ENCODE data around the gene SH3BGRL3. TPM values are rescaled to one million over a fixed set of nuclear protein-coding genes. Genes with fewer than 3 reads are reported as not detected.
"Not testable (repeated sequence)": the region's sequence is repeated elsewhere in the genome, so short reads cannot be mapped to it uniquely, and the experiment has no call there.

The SH3BGRL3 gene
- total and polyA plus RNA-seq, 2 donors: 43.3 to 261 TPM

DNA sequence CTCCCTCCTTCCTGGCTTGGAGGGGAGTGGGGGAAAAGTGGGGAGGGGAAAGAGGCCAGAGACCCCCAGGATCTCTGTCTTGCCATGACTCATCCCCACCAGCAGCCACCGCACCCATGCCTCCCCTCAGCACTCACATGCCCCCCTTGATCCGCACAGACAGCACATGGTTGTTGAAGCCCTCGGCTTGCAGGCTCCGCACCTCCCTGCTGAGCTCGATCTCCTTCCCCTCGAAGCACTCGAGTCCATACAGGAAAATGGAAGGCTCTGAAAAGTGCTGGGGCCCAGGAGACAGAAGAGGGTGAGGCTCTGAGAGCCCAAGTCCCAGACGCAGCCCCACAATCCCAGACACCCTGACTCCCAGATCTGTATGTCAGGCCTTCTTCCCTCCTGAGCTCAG, 48.7 kb downstream of the SH3BGRL3 start:
- H3K4me1 ChIP-seq (ENCODE audit: control insufficient read depth in 2 of 2, insufficient read depth in 2 of 2, low read length in 2 of 2): peaks cover 0 to 6% of the 10 kb centered on the region in 2 donors
- H3K4me3 ChIP-seq (ENCODE audit: low read length in 2 of 2): no peak overlapping the region
- peaks cover 3 to 7% of the 10 kb centered on the region in 2 donors for H3K27me3 ChIP-seq (ENCODE audit: control insufficient read depth in 2 of 2, insufficient read depth in 1 of 2, low read length in 1 of 2)
- H3K36me3 ChIP-seq (ENCODE audit: control insufficient read depth in 2 of 2, insufficient read depth in 2 of 2, low read length in 1 of 2): peaks cover 7 to 10% of the 10 kb centered on the region in 2 donors
- H3K27ac ChIP-seq (ENCODE audit: low read depth in 1 of 2, low read length in 1 of 2): no peak overlapping the region
- no peaks in the 10 kb centered on the region for H3K9me3 ChIP-seq (ENCODE audit: control insufficient read depth in 2 of 2, insufficient read depth in 1 of 2, low read length in 1 of 2)
- no peak for DNase-seq (ENCODE audit: low read depth in 6 of 9, low spot score in 9 of 9)
- 95% methylated on average over 8 of the region's 8 CpGs for WGBS

GRCh38 chr1:26329380-26329779, 49.5 kb downstream of the SH3BGRL3 start:
- H3K36me3 ChIP-seq (ENCODE audit: control insufficient read depth in 2 of 2, insufficient read depth in 2 of 2, low read length in 1 of 2); DNase-seq (ENCODE audit: low read depth in 6 of 9, low spot score in 9 of 9); H3K9me3 ChIP-seq (ENCODE audit: control insufficient read depth in 2 of 2, insufficient read depth in 1 of 2, low read length in 1 of 2); H3K27ac ChIP-seq (ENCODE audit: low read depth in 1 of 2, low read length in 1 of 2); H3K4me3 ChIP-seq (ENCODE audit: low read length in 2 of 2); H3K4me1 ChIP-seq (ENCODE audit: control insufficient read depth in 2 of 2, insufficient read depth in 2 of 2, low read length in 2 of 2): not testable (repeated sequence)
- peaks cover 3 to 13% of the 10 kb centered on the region in 2 donors for H3K27me3 ChIP-seq (ENCODE audit: control insufficient read depth in 2 of 2, insufficient read depth in 1 of 2, low read length in 1 of 2)
- WGBS: 96% methylated on average over 4 of the region's 4 CpGs

DNA sequence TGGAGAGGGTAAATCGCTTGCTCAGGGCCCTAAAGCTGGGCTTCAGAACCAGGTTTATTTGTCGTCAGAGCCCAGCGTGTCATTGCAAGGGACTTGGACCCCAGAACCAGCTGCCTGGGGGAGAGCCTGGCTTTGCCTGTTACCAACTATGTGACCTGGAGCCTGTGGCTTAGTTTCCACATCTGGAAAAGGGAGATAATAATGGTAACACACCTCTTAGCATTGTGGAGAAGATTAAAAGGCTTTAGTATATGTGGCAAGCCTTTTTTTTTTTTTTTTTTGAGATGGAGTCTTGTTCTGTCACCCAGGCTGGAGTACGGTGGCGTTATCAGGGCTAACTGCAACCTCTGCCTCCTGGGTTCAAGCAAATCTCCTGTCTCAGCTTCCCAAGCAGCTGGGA, 50.4 kb downstream of the SH3BGRL3 start:
- no peaks in the 10 kb centered on the region for H3K9me3 ChIP-seq (ENCODE audit: control insufficient read depth in 2 of 2, insufficient read depth in 1 of 2, low read length in 1 of 2)
- H3K4me1 ChIP-seq (ENCODE audit: control insufficient read depth in 2 of 2, insufficient read depth in 2 of 2, low read length in 2 of 2): peaks cover 0 to 4% of the 10 kb centered on the region in 2 donors
- DNase-seq (ENCODE audit: low read depth in 6 of 9, low spot score in 9 of 9): no peak
- H3K27ac ChIP-seq (ENCODE audit: low read depth in 1 of 2, low read length in 1 of 2): no peak overlapping the region
- H3K36me3 ChIP-seq (ENCODE audit: control insufficient read depth in 2 of 2, insufficient read depth in 2 of 2, low read length in 1 of 2): no peaks in the 10 kb centered on the region
- no peak overlapping the region for H3K4me3 ChIP-seq (ENCODE audit: low read length in 2 of 2)
- WGBS: 96% methylated on average over 5 of the region's 5 CpGs
- H3K27me3 ChIP-seq (ENCODE audit: control insufficient read depth in 2 of 2, insufficient read depth in 1 of 2, low read length in 1 of 2): peaks cover 4 to 22% of the 10 kb centered on the region in 2 donors

Other genes with a start within 250 kb of the SH3BGRL3 start
- 0.05 TPM for gene SLC30A2, start 234.0 kb upstream of the SH3BGRL3 start, total RNA-seq
- 0.41 TPM for gene SLC30A2, start 234.0 kb upstream of the SH3BGRL3 start, polyA plus RNA-seq
- 0.09 TPM for gene TRIM63, start 212.5 kb upstream of the SH3BGRL3 start, total RNA-seq
- 1.0 TPM for gene TRIM63, start 212.5 kb upstream of the SH3BGRL3 start, polyA plus RNA-seq
- 11.9 TPM for gene PDIK1L, start 168.3 kb upstream of the SH3BGRL3 start, total RNA-seq
- 6.1 TPM for gene PDIK1L, start 168.3 kb upstream of the SH3BGRL3 start, polyA plus RNA-seq
- 0.38 TPM for gene FAM110D, start 121.0 kb upstream of the SH3BGRL3 start, total RNA-seq
- 2.4 TPM for gene FAM110D, start 121.0 kb upstream of the SH3BGRL3 start, polyA plus RNA-seq
- gene C1orf232, start 111.1 kb upstream of the SH3BGRL3 start, total RNA-seq: not detected
- gene C1orf232, start 111.1 kb upstream of the SH3BGRL3 start, polyA plus RNA-seq: not detected
- 17.4 TPM for gene ZNF593, start 110.2 kb upstream of the SH3BGRL3 start, total RNA-seq
- gene ZNF593, start 110.2 kb upstream of the SH3BGRL3 start, polyA plus RNA-seq: 79.0 TPM
- gene ZNF593OS, start 108.3 kb upstream of the SH3BGRL3 start, total RNA-seq: not detected
- 0.87 TPM for gene ZNF593OS, start 108.3 kb upstream of the SH3BGRL3 start, polyA plus RNA-seq
- 1.1 TPM for gene CNKSR1, start 102.6 kb upstream of the SH3BGRL3 start, total RNA-seq
- 9.5 TPM for gene CNKSR1, start 102.6 kb upstream of the SH3BGRL3 start, polyA plus RNA-seq
- gene CATSPER4, start 89.5 kb upstream of the SH3BGRL3 start, total RNA-seq: not detected
- gene CATSPER4, start 89.5 kb upstream of the SH3BGRL3 start, polyA plus RNA-seq: 0.07 TPM
- 18.7 TPM for gene CEP85, start 45.9 kb upstream of the SH3BGRL3 start, total RNA-seq
- gene CEP85, start 45.9 kb upstream of the SH3BGRL3 start, polyA plus RNA-seq: 9.7 TPM
- gene UBXN11, start 26.6 kb downstream of the SH3BGRL3 start, total RNA-seq: 12.7 TPM
- gene UBXN11, start 26.6 kb downstream of the SH3BGRL3 start, polyA plus RNA-seq: 42.7 TPM
- 1,020 TPM for gene CD52, start 37.9 kb downstream of the SH3BGRL3 start, total RNA-seq
- 1,113 TPM for gene CD52, start 37.9 kb downstream of the SH3BGRL3 start, polyA plus RNA-seq
- 0.76 TPM for gene CRYBG2, start 74.0 kb downstream of the SH3BGRL3 start, total RNA-seq
- 7.3 TPM for gene CRYBG2, start 74.0 kb downstream of the SH3BGRL3 start, polyA plus RNA-seq
- gene ZNF683, start 92.7 kb downstream of the SH3BGRL3 start, total RNA-seq: 0.57 TPM
- gene ZNF683, start 92.7 kb downstream of the SH3BGRL3 start, polyA plus RNA-seq: 2.1 TPM
- gene LIN28A, start 130.7 kb downstream of the SH3BGRL3 start, total RNA-seq: under 0.01 TPM
- 0.05 TPM for gene LIN28A, start 130.7 kb downstream of the SH3BGRL3 start, polyA plus RNA-seq
- gene DHDDS, start 152.2 kb downstream of the SH3BGRL3 start, total RNA-seq: 20.3 TPM
- gene DHDDS, start 152.2 kb downstream of the SH3BGRL3 start, polyA plus RNA-seq: 18.4 TPM
- 1,167 TPM for gene HMGN2, start 192.4 kb downstream of the SH3BGRL3 start, total RNA-seq
- gene HMGN2, start 192.4 kb downstream of the SH3BGRL3 start, polyA plus RNA-seq: 1,143 TPM
- gene RPS6KA1, start 249.7 kb downstream of the SH3BGRL3 start, total RNA-seq: 36.8 TPM
- 30.4 TPM for gene RPS6KA1, start 249.7 kb downstream of the SH3BGRL3 start, polyA plus RNA-seq

All from thymus (tissue), 11 donors.